K562 (cell line): ENCODE data around the gene SLC2A9. TPM values are rescaled to one million over a fixed set of nuclear protein-coding genes. Genes with fewer than 3 reads are reported as not detected.

ENCODE experiments used
- ATAC-seq: fragments of 200-7000 bp; cut with Tn5 transposase; 3 replicates; pipeline ENCODE4 v1.9.1; 2020; ENCODE audit warnings: moderate library complexity
- BruUV-seq: library from RNA; stranded (reverse); fragments of 400-500 nt; replicated peaks from 2 replicates; lab custom pipeline; 2021; lab: Mats Ljungman, UMichigan
- CTCF ChIA-PET: fragments of 300-600 bp; formaldehyde crosslinking; extraction: SDS; loops from one replicate; lab custom pipeline; 2021; ENCODE audit warnings: low intra/inter-chr PET ratio; lab: Yijun Ruan, JAX
- POLR2A ChIA-PET: fragments of 300-600, 350-650 bp; sonication (Branson Sonifier 250); formaldehyde crosslinking; extraction: SDS; loops from one replicate; lab custom pipeline; 2021; ENCODE audit warnings: antibody characterized with exemption, inconsistent platforms; lab: Yijun Ruan, JAX
- DNase-seq, 4 experiments: peaks; one replicate each; pipeline versions ENCODE4 v3.0.0 to v3.0.0-alpha.2; 2011 to 2018; ENCODE audit warnings: low spot score in 3 of 4, mixed read lengths in 3 of 4; ENCODE audit errors: extremely low read depth in 1 of 4
- FAIRE-seq: peaks from 2 replicates; lab custom pipeline; 2011; peaks lifted over from hg19 to GRCh38; lab: Jason Lieb, UNC
- H2AFZ ChIP-seq: 2 replicates; pipeline ENCODE4 v1.6.0; 2011; ENCODE audit warnings: low read depth, low read length, control low read depth, inconsistent platforms
- H3K27ac ChIP-seq: fragments of 200-600 bp; 3 replicates; pipeline ENCODE4 v1.8.0; 2011; ENCODE audit warnings: low read depth, mild to moderate bottlenecking, control low read depth, inconsistent platforms, low read length, moderate library complexity, mixed read lengths; ENCODE audit errors: extremely low read depth
- H3K27me3 ChIP-seq, 2 experiments: fragments of 300-600 bp in 1 of 2; 2 replicates in 1 of 2; 3 replicates in 1 of 2; pipeline versions ENCODE4 v1.6.0 to v1.8.0; 2011; ENCODE audit warnings: inconsistent platforms in 2 of 2, low read length in 2 of 2, mild to moderate bottlenecking in 1 of 2, mixed read lengths in 1 of 2, moderate library complexity in 1 of 2; ENCODE audit not compliant: control insufficient read depth in 2 of 2, insufficient read depth in 2 of 2
- H3K36me3 ChIP-seq: fragments of 300-600 bp; 3 replicates; pipeline ENCODE4 v1.8.0; 2011; ENCODE audit warnings: mild to moderate bottlenecking, low read length, inconsistent platforms; ENCODE audit not compliant: control insufficient read depth, insufficient read depth
- H3K4me1 ChIP-seq, 2 experiments: fragments of 200-600 bp in 1 of 2; replicated peaks in 1 of 2; 2 replicates in 1 of 2; 3 replicates in 1 of 2; pipeline versions ENCODE4 v1.5.1 to v1.8.0; 2011; ENCODE audit warnings: inconsistent platforms in 2 of 2, low read length in 2 of 2, mild to moderate bottlenecking in 1 of 2, mixed read lengths in 1 of 2, moderate library complexity in 1 of 2; ENCODE audit not compliant: control insufficient read depth in 2 of 2, insufficient read depth in 2 of 2
- H3K4me2 ChIP-seq: 2 replicates; pipeline ENCODE4 v1.6.1; 2011; ENCODE audit warnings: low read length, control low read depth, inconsistent platforms, mixed read lengths; ENCODE audit not compliant: insufficient read depth
- H3K4me3 ChIP-seq: fragments of 200-600 bp; sonication (generic), shearing (Covaris generic); 2 replicates; pipeline ENCODE4 v1.5.1; 2016; ENCODE audit warnings: control low read depth, inconsistent platforms
- H3K79me2 ChIP-seq: fragments of 200-600 bp; 3 replicates; pipeline ENCODE4 v1.8.0; 2011; ENCODE audit warnings: low read length, inconsistent platforms; ENCODE audit not compliant: control insufficient read depth, insufficient read depth
- H3K9ac ChIP-seq, 2 experiments: 2 replicates each; pipeline versions ENCODE4 v1.6.0 to v1.6.1; 2011; ENCODE audit warnings: low read depth in 2 of 2, low read length in 2 of 2, control low read depth in 1 of 2, inconsistent platforms in 1 of 2, mild to moderate bottlenecking in 1 of 2, mixed read lengths in 1 of 2; ENCODE audit not compliant: insufficient read depth in 1 of 2
- H3K9me1 ChIP-seq: one replicate; pipeline ENCODE4 v1.6.0; 2011; ENCODE audit warnings: inconsistent platforms, mild to moderate bottlenecking, low read length, moderate library complexity; ENCODE audit not compliant: control insufficient read depth, insufficient read depth
- H3K9me3 ChIP-seq: replicated peaks from 2 replicates; pipeline ENCODE4 v1.5.1; 2011; ENCODE audit warnings: low read depth, low read length, inconsistent platforms; ENCODE audit not compliant: control insufficient read depth, insufficient read depth
- H4K20me1 ChIP-seq: replicated peaks from 2 replicates; pipeline ENCODE4 v1.6.1; 2011; ENCODE audit warnings: low read length, inconsistent platforms, mixed read lengths; ENCODE audit not compliant: control insufficient read depth, insufficient read depth
- ATF1 ChIP-seq, 2 experiments: fragments of 450-650 bp in 1 of 2; IDR thresholded peaks; 2 replicates each; pipeline ENCODE4 v1.6.1; 2016; ENCODE audit warnings: missing compliant biosample characterization in 1 of 2, missing genetic modification characterization in 1 of 2
- EGR1 ChIP-seq: fragments of 450-650 bp; conservative IDR thresholded peaks from 2 replicates; pipeline ENCODE4 v1.6.1; 2017; ENCODE audit warnings: mild to moderate bottlenecking
- EWSR1 ChIP-seq: fragments of 450-650 bp; IDR thresholded peaks from 2 replicates; pipeline ENCODE4 v1.6.1; 2018; ENCODE audit warnings: borderline replicate concordance, mild to moderate bottlenecking, low read depth, moderate library complexity; ENCODE audit not compliant: partially characterized antibody
- MTF1 ChIP-seq: fragments of 250-450 bp; sonication (Bioruptor Pico); IDR thresholded peaks from 2 replicates; pipeline ENCODE4 v1.9.0; 2021; ENCODE audit warnings: moderate library complexity, mild to moderate bottlenecking, inconsistent platforms, borderline replicate concordance
- SAP30 ChIP-seq: fragments of 200-600 bp; sonication (generic); IDR thresholded peaks from 2 replicates; pipeline ENCODE4 v1.6.1; 2012; ENCODE audit warnings: borderline replicate concordance, low read depth, mild to moderate bottlenecking, moderate library complexity, low read length, control low read depth, inconsistent platforms; ENCODE audit not compliant: insufficient read depth, poor library complexity, severe bottlenecking
- ZNF75A ChIP-seq: fragments of 450-650 bp; formaldehyde crosslinking; IDR thresholded peaks from 2 replicates; pipeline ENCODE4 v1.4.0; 2020; ENCODE audit warnings: mild to moderate bottlenecking
- WGBS: fragments of 100-300 bp; shearing (Covaris generic); methylation state at CpG from one replicate; pipeline ENCODE4 v1.1.6; 2016; ENCODE audit warnings: low coverage, mixed read lengths; ENCODE audit not compliant: insufficient coverage; ENCODE audit errors: missing lambda C conversion rate; 5-methylcytosine and 5-hydroxymethylcytosine counted together
- in situ Hi-C: fragments of 300-500 bp; cut with MboI; formaldehyde crosslinking; loops from 4 replicates; pipeline ENCODE4 v1.15.0; 2018; ENCODE audit warnings: inconsistent platforms, mixed read lengths
- intact Hi-C: fragments of 100-400 bp; cut with micrococcal nuclease; formaldehyde crosslinking; loops from 2 replicates; pipeline ENCODE4 v1.14.2; 2022
- polyA plus RNA-seq, 8 experiments: library from polyadenylated mRNA; depleted of rRNA in 4 of 8; stranded (reverse) in 5 of 8; unstranded in 3 of 8; fragments of >200 nt; fragmentation: Nextera tagmentation in 2 of 8; fragmentation: Illumina TruSeq in 1 of 8; extraction: Ambion mirVana in 2 of 8; extraction: Trizol in 1 of 8; gene quantifications; 2 replicates each; pipeline versions ENCODE4 v1.2.1 to v1.2.3, GENCODE V29; 2011 to 2014; ENCODE audit warnings: inconsistent platforms in 1 of 8, missing spikeins in 1 of 8
- total RNA-seq, 7 experiments: library from RNA; depleted of rRNA in 6 of 7; stranded (reverse); fragments of >200 nt in 6 of 7; fragmentation: Illumina TruSeq in 2 of 7; extraction: Trizol in 2 of 7; gene quantifications; 2 replicates each; pipeline versions ENCODE4 v1.2.1 to v1.2.3, GENCODE V29; 2011 to 2021; ENCODE audit warnings: low replicate concordance in 1 of 7

Gene SLC2A9
- total and polyA plus RNA-seq, 9 of the 15 experiments (the other 6 are each of a cell fraction or from before 2014, with no cell fraction given) = 0.15 to 1.9 (median 0.76) TPM

GRCh38 chr4:10029403-10029802, 8.1 kb upstream of the SLC2A9 start:
- H3K9ac ChIP-seq = no peak overlapping the region
- no peaks in the 10 kb centered on the region; the same call in 1 of the 2 replicates for H4K20me1 ChIP-seq
- H2AFZ ChIP-seq = no peak overlapping the region
- H3K79me2 ChIP-seq = no peaks in the 10 kb centered on the region
- H3K4me1 ChIP-seq = peaks cover 7 to 14% of the 10 kb centered on the region in 2 experiments; a peak in 4 of 5 replicates
- H3K9me3 ChIP-seq = no peaks in the 10 kb centered on the region
- no peaks in the 10 kb centered on the region for H3K9me1 ChIP-seq
- BruUV-seq = no TSS peak
- 3% methylated on average over 4 of the region's 4 CpGs for WGBS
- CTCF ChIA-PET = no interaction called here
- ATAC-seq = no peak
- DNase-seq = no peak
- no peak for TF ChIP-seq MTF1 (CRISPR knock-in tag)
- no peak for TF ChIP-seq EGR1
- no peak for TF ChIP-seq SAP30
- TF ChIP-seq ZNF75A (CRISPR knock-in tag) = no peak
- TF ChIP-seq EWSR1 = no peak
- no peak for TF ChIP-seq ATF1 (CRISPR knock-in tag; IDR thresholded peaks at IDR 0.05)
- no peak for TF ChIP-seq ATF1 (tag; IDR thresholded peaks at IDR 0.05)
- no peak overlapping the region for H3K4me3 ChIP-seq
- intact Hi-C loops = no loop called here
- no peak overlapping the region for H3K4me2 ChIP-seq
- H3K27ac ChIP-seq = no peak overlapping the region
- H3K27me3 ChIP-seq = peaks cover 8 to 48% of the 10 kb centered on the region in 2 experiments; a peak in 4 of 5 replicates
- H3K36me3 ChIP-seq = no peaks in the 10 kb centered on the region
- POLR2A ChIA-PET = interaction anchor here (1.0 to 1.6 kb wide), 2 partner anchors 34 to 39 kb away, joined by 3 read pairs; no protein-coding TSS in a partner anchor
- FAIRE-seq = no peak
- in situ Hi-C loops = no loop called here
